ENCODE results near the gene CPN1.

DNA sequence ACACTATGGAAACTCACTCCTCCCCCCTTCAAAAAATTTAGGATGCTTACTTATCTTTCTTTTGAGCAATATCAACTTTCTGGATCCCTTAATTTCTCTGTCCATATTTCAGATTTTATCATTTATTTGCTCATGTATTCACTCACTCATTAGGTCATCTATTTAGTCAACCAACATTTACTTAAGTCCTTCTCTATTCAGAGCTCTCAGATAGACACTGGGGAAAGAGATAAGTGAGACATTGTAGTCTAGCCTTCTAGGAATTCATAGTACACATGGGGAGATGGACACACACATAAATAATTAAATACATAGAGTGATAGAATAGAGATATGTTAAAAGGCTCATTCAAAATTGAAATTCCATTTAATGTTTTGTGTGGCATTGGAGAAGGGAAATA is 9.2 kb downstream of the CPN1 start:
- no peak for TF ChIP-seq CTCF (optimal IDR thresholded peaks at IDR 0.05 in 1 of 3, IDR thresholded peaks at IDR 0.05 in 1 of 3, conservative IDR thresholded peaks at IDR 0.05 in 1 of 3; ENCODE audit: extremely low read depth in 1 of 3, insufficient read depth in 2 of 3, low read length in 3 of 3)
- TF ChIP-seq EZH2 (IDR thresholded peaks at IDR 0.05; ENCODE audit: low read length) = no peak

All from keratinocyte (primary cell).